Astrocyte of the cerebellum (primary cell): ENCODE results near the gene PDCD1LG2.

ENCODE experiments used
- DNase-seq: peaks from one replicate; pipeline ENCODE4 v3.0.0-alpha.2; 2011; ENCODE audit warnings: low read depth
- H3K4me3 ChIP-seq: 2 replicates; pipeline ENCODE4 v1.5.1; 2011; ENCODE audit warnings: mild to moderate bottlenecking, low read depth, low read length, moderate library complexity
- CTCF ChIP-seq: IDR thresholded peaks from 2 replicates; pipeline ENCODE4 v1.5.1; 2012; ENCODE audit warnings: low read length, low read depth, moderate library complexity, mild to moderate bottlenecking; ENCODE audit errors: missing control alignments
- in situ Hi-C: cut with HindIII; loops from 2 replicates; pipeline ENCODE4 v1.10.0; 2017; ENCODE audit warnings: low sequenced_read_pairs

Gene PDCD1LG2

GRCh38 chr9:5557606-5558587 is 47.6 kb downstream of the PDCD1LG2 start:
- no peak overlapping the region for H3K4me3 ChIP-seq
- no peak for DNase-seq
- in situ Hi-C loops = no loop called here
- no peak for TF ChIP-seq CTCF

- TF ChIP-seq CTCF = no peak
- no peak overlapping the region for H3K4me3 ChIP-seq
- DNase-seq = no peak
- in situ Hi-C loops = no loop called here
Measured at GRCh38 chr9:5559659-5560058, 49.3 kb downstream of the PDCD1LG2 start.

- TF ChIP-seq CTCF = no peak
Measured at GRCh38 chr9:5560443-5561100, 50.2 kb downstream of the PDCD1LG2 start.

GRCh38 chr9:5561828-5562488 is 51.6 kb downstream of the PDCD1LG2 start:
- no peak for DNase-seq
- TF ChIP-seq CTCF = no peak
- in situ Hi-C loops = no loop called here
- no peak overlapping the region for H3K4me3 ChIP-seq

More at GRCh38 chr9:5560443-5561100, 50.2 kb downstream of the PDCD1LG2 start:
- DNase-seq = no peak
- H3K4me3 ChIP-seq = no peak overlapping the region
- in situ Hi-C loops = no loop called here

- in situ Hi-C loops = no loop called here
- no peak for TF ChIP-seq CTCF
- peak; percentile 20 for DNase-seq
- H3K4me3 ChIP-seq = no peak overlapping the region
Measured at GRCh38 chr9:5562806-5563416, 52.6 kb downstream of the PDCD1LG2 start.

GRCh38 chr9:5563417-5563815 is 53.1 kb downstream of the PDCD1LG2 start:
- H3K4me3 ChIP-seq = no peak overlapping the region
- no peak for TF ChIP-seq CTCF
- DNase-seq = no peak
- in situ Hi-C loops = no loop called here
